ENCODE measurements around the gene MPV17L2.

GRCh38 chr19:18203408-18203862, 10.4 kb downstream of the MPV17L2 start:
- TF ChIP-seq, protein P1, sequence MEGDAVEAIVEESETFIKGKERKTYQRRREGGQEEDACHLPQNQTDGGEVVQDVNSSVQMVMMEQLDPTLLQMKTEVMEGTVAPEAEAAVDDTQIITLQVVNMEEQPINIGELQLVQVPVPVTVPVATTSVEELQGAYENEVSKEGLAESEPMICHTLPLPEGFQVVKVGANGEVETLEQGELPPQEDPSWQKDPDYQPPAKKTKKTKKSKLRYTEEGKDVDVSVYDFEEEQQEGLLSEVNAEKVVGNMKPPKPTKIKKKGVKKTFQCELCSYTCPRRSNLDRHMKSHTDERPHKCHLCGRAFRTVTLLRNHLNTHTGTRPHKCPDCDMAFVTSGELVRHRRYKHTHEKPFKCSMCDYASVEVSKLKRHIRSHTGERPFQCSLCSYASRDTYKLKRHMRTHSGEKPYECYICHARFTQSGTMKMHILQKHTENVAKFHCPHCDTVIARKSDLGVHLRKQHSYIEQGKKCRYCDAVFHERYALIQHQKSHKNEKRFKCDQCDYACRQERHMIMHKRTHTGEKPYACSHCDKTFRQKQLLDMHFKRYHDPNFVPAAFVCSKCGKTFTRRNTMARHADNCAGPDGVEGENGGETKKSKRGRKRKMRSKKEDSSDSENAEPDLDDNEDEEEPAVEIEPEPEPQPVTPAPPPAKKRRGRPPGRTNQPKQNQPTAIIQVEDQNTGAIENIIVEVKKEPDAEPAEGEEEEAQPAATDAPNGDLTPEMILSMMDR (IDR thresholded peaks at IDR 0.05) = no peak
- no peak for TF ChIP-seq POLR2A (IDR thresholded peaks at IDR 0.05)

Measured in thyroid gland (tissue), 4 donors.